ENCODE measurements around the gene TUT7. TPM values are rescaled to one million over a fixed set of nuclear protein-coding genes. Genes with fewer than 3 reads are reported as not detected.

The TUT7 gene
- total RNA-seq, 4 donors from 2014 or later = 64.4 to 147 (median 82.1) TPM

GRCh38 chr9:86352440-86353077, 1.7 kb downstream of the TUT7 start:
- no peaks in the 10 kb centered on the region for H3K27me3 ChIP-seq
- H3K4me1 ChIP-seq = peaks cover 71% of the 10 kb centered on the region
- WGBS = 31% methylated on average over 5 of the region's 5 CpGs
- H3K36me3 ChIP-seq = peaks cover 3% of the 10 kb centered on the region
- no peaks in the 10 kb centered on the region for H3K9me3 ChIP-seq
- no peak for DNase-seq (ENCODE audit: low spot score in 2 of 2)
- H3K4me3 ChIP-seq = peak overlapping the region; percentile 86
- TF ChIP-seq EP300 (IDR thresholded peaks at IDR 0.05) = no peak
- no peak for TF ChIP-seq POLR2A (IDR thresholded peaks at IDR 0.05)
- TF ChIP-seq CTCF (IDR thresholded peaks at IDR 0.05) = no peak
- TF ChIP-seq POLR2AphosphoS5 (IDR thresholded peaks at IDR 0.05) = no peak
- peak overlapping the region; percentile 98 for H3K27ac ChIP-seq

GRCh38 chr9:86351880-86352279, 2.3 kb downstream of the TUT7 start:
- 26% methylated on average over 6 of the region's 6 CpGs for WGBS

GRCh38 chr9:86350006-86350760, 4.0 kb downstream of the TUT7 start:
- H3K27me3 ChIP-seq = no peaks in the 10 kb centered on the region
- peak overlapping the region; percentile 86 for H3K4me3 ChIP-seq
- no peak overlapping the region for H3K27ac ChIP-seq
- DNase-seq (ENCODE audit: low spot score in 2 of 2) = no peak
- no peaks in the 10 kb centered on the region for H3K9me3 ChIP-seq
- whole genome bisulfite sequencing = 78% methylated on average over 12 of the region's 12 CpGs
- peaks cover 73% of the 10 kb centered on the region for H3K4me1 ChIP-seq
- TF ChIP-seq EP300 (IDR thresholded peaks at IDR 0.05) (no peak), POLR2AphosphoS5 (IDR thresholded peaks at IDR 0.05) (no peak), CTCF (IDR thresholded peaks at IDR 0.05) (no peak), POLR2A (IDR thresholded peaks at IDR 0.05) (no peak)
- H3K36me3 ChIP-seq = peaks cover 12% of the 10 kb centered on the region

More at GRCh38 chr9:86351880-86352279, 2.3 kb downstream of the TUT7 start:
- Histone ChIP-seq H3K4me1 (peaks cover 78% of the 10 kb centered on the region), H3K27me3 (no peaks in the 10 kb centered on the region), H3K4me3 (peak overlapping the region; percentile 86), H3K36me3 (peaks cover 3% of the 10 kb centered on the region), H3K9me3 (no peaks in the 10 kb centered on the region), H3K27ac (peak overlapping the region; percentile 98)
- TF ChIP-seq POLR2AphosphoS5 (IDR thresholded peaks at IDR 0.05) (no peak), CTCF (IDR thresholded peaks at IDR 0.05) (no peak), POLR2A (IDR thresholded peaks at IDR 0.05) (no peak), EP300 (IDR thresholded peaks at IDR 0.05) (no peak)
- DNase-seq (ENCODE audit: low spot score in 2 of 2) = no peak

- peaks cover 21% of the 10 kb centered on the region for H3K36me3 ChIP-seq
Observed at GRCh38 chr9:86349271-86349670, 4.9 kb downstream of the TUT7 start.

More at GRCh38 chr9:86349271-86349670, 4.9 kb downstream of the TUT7 start:
- Histone ChIP-seq H3K27ac (no peak overlapping the region), H3K9me3 (no peaks in the 10 kb centered on the region), H3K4me3 (no peak overlapping the region), H3K27me3 (no peaks in the 10 kb centered on the region), H3K4me1 (peaks cover 69% of the 10 kb centered on the region)
- DNase-seq (ENCODE audit: low spot score in 2 of 2) = no peak
- WGBS = 58% methylated on average over 3 of the region's 3 CpGs
- no peak for TF ChIP-seq POLR2AphosphoS5 (IDR thresholded peaks at IDR 0.05)
- TF ChIP-seq POLR2A (IDR thresholded peaks at IDR 0.05) = no peak
- TF ChIP-seq CTCF (IDR thresholded peaks at IDR 0.05) = no peak
- TF ChIP-seq EP300 (IDR thresholded peaks at IDR 0.05) = no peak
